IMR-90 (cell line): ENCODE results near the gene FOLR2.

ENCODE experiments used
- BHLHE40 ChIP-seq: fragments of 150-350 bp; IDR thresholded peaks from 2 replicates; pipeline ENCODE4 v1.6.1; 2016; ENCODE audit warnings: mild to moderate bottlenecking, low read depth, low read length
- CEBPB ChIP-seq: IDR thresholded peaks from 2 replicates; pipeline ENCODE4 v1.6.1; 2012; ENCODE audit warnings: low read depth, low read length, improper control_type of control experiment
- CTCF ChIP-seq: conservative IDR thresholded peaks from 2 replicates; pipeline ENCODE4 v1.5.1; 2012; ENCODE audit warnings: mild to moderate bottlenecking, low read depth, low read length, improper control_type of control experiment
- FOS ChIP-seq: fragments of 150-350 bp; IDR thresholded peaks from 2 replicates; pipeline ENCODE4 v1.6.1; 2016; ENCODE audit warnings: low read depth, low read length
- MAFK ChIP-seq: IDR thresholded peaks from 2 replicates; pipeline ENCODE4 v1.6.1; 2012; ENCODE audit warnings: low read depth, low read length, improper control_type of control experiment
- MAZ ChIP-seq: IDR thresholded peaks from 2 replicates; pipeline ENCODE4 v1.6.1; 2012; ENCODE audit warnings: low read depth, mild to moderate bottlenecking, low read length, improper control_type of control experiment, moderate library complexity, borderline replicate concordance
- MXI1 ChIP-seq: IDR thresholded peaks from 2 replicates; pipeline ENCODE4 v1.6.1; 2012; ENCODE audit warnings: low read depth, mild to moderate bottlenecking, low read length, moderate library complexity, borderline replicate concordance
- NFE2L2 ChIP-seq: fragments of 150-350 bp; IDR thresholded peaks from 2 replicates; pipeline ENCODE4 v1.6.1; 2016; ENCODE audit warnings: low read depth, mild to moderate bottlenecking, low read length
- POLR2A ChIP-seq: IDR thresholded peaks from 2 replicates; pipeline ENCODE4 v1.6.1; 2012; ENCODE audit warnings: mild to moderate bottlenecking, low read depth, low read length
- RAD21 ChIP-seq: IDR thresholded peaks from 2 replicates; pipeline ENCODE4 v1.6.1; 2012; ENCODE audit warnings: low read length, improper control_type of control experiment
- RCOR1 ChIP-seq: IDR thresholded peaks from 2 replicates; pipeline ENCODE4 v1.6.1; 2012; ENCODE audit warnings: mild to moderate bottlenecking, low read length, improper control_type of control experiment; ENCODE audit not compliant: insufficient replicate concordance

GRCh38 chr11:72250661-72251464, 34.3 kb downstream of the FOLR2 start:
- no peak for TF ChIP-seq NFE2L2
- TF ChIP-seq POLR2A, result no peak
- TF ChIP-seq CTCF, result no peak
- TF ChIP-seq BHLHE40, result no peak
- TF ChIP-seq FOS, result no peak
- no peak for TF ChIP-seq MXI1
- TF ChIP-seq RAD21, result no peak
- TF ChIP-seq CEBPB, result no peak
- TF ChIP-seq MAFK, result peak; percentile 93
- TF ChIP-seq MAZ, result no peak
- TF ChIP-seq RCOR1, result no peak
